Stimulated activated CD4-positive, alpha-beta T cell treated with anti-CD3 and anti-CD28 coated beads, Interleukin-1b, Interleukin-23, amount 100 ng/mL, for 4 hours (primary cell): ENCODE data around the gene NEDD1.

ENCODE experiments used
- DNase-seq, 2 donors: peaks; one replicate each; pipeline ENCODE4 v3.0.0-alpha.2; 2020; ENCODE audit warnings: low read depth in 2 of 2

NEDD1 gene

GRCh38 chr12:96906849-96907670, at the start of gene NEDD1:
TSS of gene NEDD1 (plus strand) at chr12:96907257. CDS start at chr12:96909760, 2,503 bp downstream.
- peak; percentile 69 to 79 for DNase-seq

DNA sequence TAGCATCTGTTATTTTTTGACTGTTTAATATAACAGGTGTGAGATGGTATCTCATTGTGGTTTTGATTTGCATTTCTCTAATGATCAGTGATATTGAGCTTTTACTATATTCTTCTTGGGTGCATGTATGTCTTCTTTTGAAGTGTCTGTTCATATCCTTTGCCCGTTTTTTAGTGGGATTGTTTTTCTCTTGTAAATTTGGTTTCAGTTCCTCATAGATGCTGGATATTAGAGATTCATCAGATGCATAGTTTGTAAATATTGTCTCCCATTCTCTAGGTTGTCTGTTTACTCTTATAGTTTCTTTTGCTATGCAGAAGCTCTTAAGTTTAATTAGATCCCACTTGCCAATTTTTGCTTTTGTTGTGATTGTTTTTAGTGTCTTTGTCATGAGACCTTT, 48.9 kb upstream of the NEDD1 start:
- DNase-seq: no peak

GRCh38 chr12:96861656-96862055, 45.4 kb upstream of the NEDD1 start:
- no peak for DNase-seq

DNA sequence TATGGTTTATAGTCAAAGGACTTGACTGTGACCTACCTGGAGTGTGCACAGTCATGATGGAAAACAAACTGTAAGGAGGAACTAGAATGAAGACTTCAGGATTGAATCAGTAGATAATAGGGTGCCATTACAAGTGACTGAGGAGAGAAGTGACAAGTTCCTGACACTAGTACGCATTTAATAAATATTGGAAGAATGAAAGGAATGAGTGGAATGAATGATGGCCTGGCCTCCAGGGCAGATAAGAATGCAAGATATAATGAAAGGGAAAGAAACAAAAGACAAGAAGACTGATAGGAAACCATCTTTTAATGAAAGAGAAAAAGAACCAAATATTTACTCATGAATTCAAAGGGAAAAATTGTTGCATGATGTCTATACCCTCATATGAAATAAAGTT, 44.7 kb upstream of the NEDD1 start:
- no peak for DNase-seq

- DNase-seq: no peak
Observed at GRCh38 chr12:96864335-96864734, 42.7 kb upstream of the NEDD1 start.

DNA sequence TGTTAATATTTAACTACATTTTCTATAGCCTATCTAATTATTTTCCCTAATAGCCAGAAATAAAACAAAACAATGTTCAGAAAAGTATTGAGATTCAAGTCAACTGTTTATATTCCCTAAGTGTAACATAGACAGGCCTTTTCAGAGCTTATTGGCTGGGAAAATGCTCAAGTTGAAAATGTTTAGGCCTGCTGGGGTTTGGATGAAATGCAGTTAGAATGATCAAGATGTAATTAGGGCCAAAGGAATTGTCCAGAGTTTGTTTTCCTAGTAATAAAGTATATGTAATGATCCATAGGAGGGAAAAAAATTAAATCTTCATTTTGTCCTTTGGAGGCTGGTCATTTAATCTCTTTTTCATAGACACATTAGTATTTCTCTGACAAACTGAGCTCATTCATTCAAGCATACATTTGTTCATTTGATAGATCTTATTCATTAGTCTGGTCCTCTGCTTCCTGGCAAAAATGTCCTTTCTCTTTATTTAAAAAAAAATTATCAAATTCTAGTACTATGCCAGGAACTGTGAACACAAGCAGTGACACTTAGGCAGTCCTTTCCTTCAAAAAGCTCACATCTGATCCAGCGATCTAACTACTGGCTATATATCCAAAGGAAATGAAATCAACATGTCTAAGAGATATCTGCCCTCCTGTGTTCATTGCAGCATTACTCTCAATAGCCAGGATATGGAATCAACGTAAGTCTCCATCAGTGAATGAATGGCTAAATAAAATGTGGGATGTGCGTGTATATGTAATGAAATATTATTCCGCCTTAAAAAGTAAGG, 40.1 kb upstream of the NEDD1 start:
- no peak for DNase-seq

DNA sequence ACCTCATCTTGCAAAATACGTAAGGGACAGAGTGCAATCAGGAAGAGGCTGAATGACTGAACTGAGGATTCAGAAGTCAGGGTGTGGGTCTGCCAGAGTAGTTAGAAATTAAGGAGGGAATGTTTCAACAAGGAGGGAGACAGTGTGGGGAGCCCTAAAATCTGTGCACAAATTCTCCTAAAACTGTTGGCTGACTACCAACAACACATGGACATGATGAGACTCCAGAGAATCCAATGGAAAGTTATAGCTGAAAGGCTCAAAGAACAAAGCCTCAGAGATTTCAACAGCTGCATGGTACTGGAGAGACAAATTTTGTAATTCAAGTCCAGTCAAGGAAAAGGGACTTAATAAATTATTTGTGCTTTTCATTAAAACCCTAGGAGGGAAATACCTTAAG, 36.1 kb upstream of the NEDD1 start:
- DNase-seq: no peak

DNA sequence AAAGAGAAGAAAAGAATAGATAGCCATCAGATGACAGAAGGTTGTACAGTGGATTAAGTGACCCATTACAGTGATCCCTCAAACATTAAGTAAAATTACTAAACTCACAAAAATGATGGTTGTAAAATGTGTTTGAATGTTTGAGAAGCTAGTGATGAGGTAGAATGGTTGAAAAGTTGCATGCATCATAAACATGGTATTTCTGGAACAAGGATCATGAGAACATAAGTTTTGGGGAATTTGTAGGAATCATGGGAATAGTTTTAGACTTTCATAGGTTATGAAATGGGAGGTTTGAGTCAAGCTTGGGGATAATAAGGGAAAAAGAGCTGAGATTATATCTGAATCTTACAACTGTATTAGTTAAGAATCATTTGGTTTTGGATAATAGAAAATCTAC, 34.1 kb upstream of the NEDD1 start:
- no peak for DNase-seq

- no peak for DNase-seq
Observed at GRCh38 chr12:96874211-96874610, 32.8 kb upstream of the NEDD1 start.

DNA sequence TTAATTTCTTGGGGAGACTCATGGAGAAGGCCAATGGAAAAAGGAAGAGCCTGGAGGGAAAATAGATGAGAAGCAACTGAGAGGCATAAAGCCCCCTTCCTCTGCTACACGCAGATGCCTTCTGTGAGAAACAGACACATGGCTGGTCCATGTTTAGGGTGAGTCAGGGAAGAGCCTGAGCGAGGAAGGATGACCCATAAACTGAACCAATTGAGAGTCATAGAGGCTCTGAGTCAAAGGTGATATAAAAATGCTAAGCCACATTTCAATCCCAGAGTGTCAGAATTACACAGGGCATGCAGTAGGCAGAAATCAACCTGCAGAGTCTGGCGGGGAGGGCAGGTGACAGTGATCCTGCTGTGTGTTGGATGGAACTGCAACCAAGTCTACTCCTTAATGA, 30.1 kb upstream of the NEDD1 start:
- DNase-seq: no peak

DNA sequence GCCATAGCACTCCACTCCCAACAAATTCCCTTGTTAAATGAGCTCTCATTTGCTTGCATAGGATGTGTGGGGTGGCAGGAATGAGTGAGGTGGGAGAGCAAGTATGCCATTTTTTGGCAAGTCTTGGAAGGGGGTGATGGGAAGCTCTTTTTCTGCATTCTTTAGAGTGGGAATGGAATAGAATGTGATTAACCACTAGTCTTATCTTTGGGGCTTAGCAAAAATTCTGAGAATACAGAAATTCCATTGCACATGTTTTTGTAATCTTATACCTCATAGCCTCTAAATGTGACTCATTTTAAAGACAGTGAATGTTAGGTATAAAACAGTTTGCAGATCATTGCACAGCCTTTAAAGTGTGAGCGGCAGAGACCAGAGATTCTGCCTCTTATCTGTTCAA, 28.4 kb upstream of the NEDD1 start:
- no peak for DNase-seq

DNA sequence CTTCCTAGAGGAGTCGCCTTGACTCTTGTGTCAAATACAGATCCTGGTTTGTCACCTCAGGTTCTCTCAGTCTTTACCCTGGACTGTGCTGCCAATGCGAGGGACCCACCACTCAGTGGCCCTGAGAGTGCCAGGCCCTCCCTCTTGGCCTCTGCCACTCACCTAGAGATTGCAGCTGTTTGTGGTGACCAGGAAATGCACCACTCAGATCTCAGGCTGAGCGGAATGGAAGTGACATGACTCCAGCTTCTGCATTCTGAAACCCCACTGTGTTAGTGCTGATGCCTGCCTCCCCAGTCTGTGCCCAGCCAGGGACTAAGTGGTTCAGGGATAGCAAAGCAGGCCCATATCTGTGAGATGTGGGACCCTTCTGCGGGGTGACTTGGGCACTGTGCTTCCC, 27.8 kb upstream of the NEDD1 start:
- DNase-seq: no peak

GRCh38 chr12:96880220-96880619, 26.8 kb upstream of the NEDD1 start:
- no peak for DNase-seq

DNA sequence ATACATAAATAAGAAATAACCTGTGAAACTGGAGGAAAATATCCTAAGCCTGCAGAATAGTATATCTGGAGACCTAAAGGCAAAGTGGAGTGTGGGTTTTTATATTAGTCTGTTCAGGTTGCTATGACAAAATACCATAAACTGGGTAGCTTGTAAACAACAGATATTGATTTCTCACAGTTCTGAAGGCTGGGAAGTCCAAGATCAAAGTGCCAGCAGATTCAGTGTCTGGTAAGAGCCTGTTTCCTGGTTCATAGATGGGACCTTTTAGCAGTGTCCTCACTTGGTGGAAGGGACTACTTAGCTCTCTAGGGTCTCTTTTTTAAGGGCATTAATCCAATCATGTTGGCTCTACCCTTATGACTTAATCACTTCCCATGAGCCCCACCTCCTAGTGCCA, 25.4 kb upstream of the NEDD1 start:
- DNase-seq: no peak

- no peak for DNase-seq
Observed at GRCh38 chr12:96882862-96883261, 24.2 kb upstream of the NEDD1 start.

DNA sequence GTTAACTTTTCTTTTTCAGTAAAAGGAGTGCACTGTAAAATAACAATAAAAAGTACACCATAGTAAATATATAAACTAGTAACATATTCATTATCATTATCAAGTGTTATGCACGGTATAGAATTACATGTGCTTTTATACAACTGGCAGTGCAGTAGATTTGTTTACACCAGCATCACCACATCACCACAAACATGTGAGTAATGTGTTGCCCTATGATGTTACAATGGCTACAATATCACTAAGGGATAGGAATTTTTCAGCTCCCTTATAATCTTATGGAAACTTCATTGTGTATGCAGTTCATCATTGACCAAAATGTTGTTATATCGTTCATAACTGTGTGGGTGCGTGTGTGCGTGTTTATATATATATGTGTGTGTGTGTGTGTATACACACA, 23.5 kb upstream of the NEDD1 start:
- DNase-seq: no peak

GRCh38 chr12:96886998-96887677, 19.9 kb upstream of the NEDD1 start:
- DNase-seq: no peak

- no peak for DNase-seq
Observed at GRCh38 chr12:96889273-96889933, 17.7 kb upstream of the NEDD1 start.

GRCh38 chr12:96890331-96890730, 16.7 kb upstream of the NEDD1 start:
- DNase-seq: no peak

DNA sequence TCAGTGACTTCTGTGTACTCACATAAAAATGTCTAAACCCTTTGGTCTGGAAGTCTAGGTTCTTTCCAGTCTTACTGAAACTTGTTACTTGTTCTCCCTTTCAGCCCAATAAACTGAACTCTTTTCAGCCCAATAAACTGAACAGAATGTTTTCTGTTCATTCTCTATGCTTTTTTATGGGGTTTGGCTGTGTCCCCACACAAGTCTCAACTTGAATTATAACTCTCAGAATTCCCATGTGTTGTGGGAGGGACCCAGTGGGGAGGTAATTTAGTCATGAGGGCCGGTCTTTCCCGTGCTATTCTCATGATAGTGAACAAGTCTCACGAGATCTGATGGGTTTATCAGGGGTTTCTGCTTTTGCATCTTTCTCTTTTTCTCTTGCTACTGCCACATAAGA, 15.0 kb upstream of the NEDD1 start:
- DNase-seq: no peak

DNA sequence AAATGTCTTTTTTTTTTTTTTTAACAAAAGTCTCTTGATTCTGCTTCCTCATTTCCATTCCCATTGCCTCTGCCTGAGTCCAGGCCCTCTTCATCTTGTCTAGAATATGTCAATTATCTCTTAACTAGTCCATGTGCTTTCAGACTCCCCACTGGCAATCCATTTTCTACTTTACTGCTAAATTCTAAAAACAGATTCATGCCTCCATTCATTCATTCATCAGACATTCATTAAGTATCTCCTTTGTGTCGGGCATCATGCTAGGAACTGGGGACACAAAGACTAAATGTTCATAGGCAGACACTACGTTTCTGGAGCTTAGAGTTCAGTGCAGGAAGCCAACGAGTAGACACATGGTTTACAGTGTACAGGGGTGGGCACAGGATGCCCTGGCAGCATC, 9.6 kb upstream of the NEDD1 start:
- no peak for DNase-seq

GRCh38 chr12:96901175-96901574, 5.9 kb upstream of the NEDD1 start:
- DNase-seq: no peak
